GM12891 (cell line): ENCODE results near the gene VRK3.

Experiments
- PAX5 ChIP-seq: IDR thresholded peaks from 2 replicates; pipeline ENCODE4 v1.6.1; 2011; ENCODE audit warnings: low read length, moderate library complexity, mild to moderate bottlenecking; ENCODE audit not compliant: insufficient read depth, severe bottlenecking
- POLR2A ChIP-seq: IDR thresholded peaks from 2 replicates; pipeline ENCODE4 v1.6.1; 2011; ENCODE audit warnings: low read depth, low read length, control low read depth
- POLR2AphosphoS5 ChIP-seq: IDR thresholded peaks from 2 replicates; pipeline ENCODE4 v1.6.1; 2011; ENCODE audit warnings: low read depth, low read length, control low read depth
- TAF1 ChIP-seq: IDR thresholded peaks from 2 replicates; pipeline ENCODE4 v1.6.1; 2011; ENCODE audit warnings: low read depth, low read length, control low read depth

- TF ChIP-seq PAX5: no peak
- TF ChIP-seq POLR2AphosphoS5: no peak
- TF ChIP-seq POLR2A: no peak
- TF ChIP-seq TAF1: no peak
Observed at GRCh38 chr19:50005428-50005827, 19.7 kb downstream of the VRK3 start.
